Astrocyte (in vitro differentiated cells and primary cell): ENCODE data around the gene FBN3. TPM values are rescaled to one million over a fixed set of nuclear protein-coding genes. Genes with fewer than 3 reads are reported as not detected.

Source experiments
- DNase-seq: peaks from one replicate; pipeline ENCODE4 v3.0.0-alpha.2; 2010; ENCODE audit warnings: low read depth
- FAIRE-seq: peaks from 2 replicates; lab custom pipeline; 2011; peaks lifted over from hg19 to GRCh38; lab: Jason Lieb, UNC
- H2AFZ ChIP-seq: 2 replicates; pipeline ENCODE4 v1.6.0; 2012; ENCODE audit warnings: low read depth, low read length, inconsistent platforms
- H3K27ac ChIP-seq: 2 replicates; pipeline ENCODE4 v1.5.1; 2011; ENCODE audit warnings: low read depth, low read length, inconsistent platforms
- H3K27me3 ChIP-seq: 2 replicates; pipeline ENCODE4 v1.6.0; 2011; ENCODE audit warnings: low read length, inconsistent platforms; ENCODE audit not compliant: insufficient read depth
- H3K36me3 ChIP-seq: 2 replicates; pipeline ENCODE4 v1.5.1; 2011; ENCODE audit warnings: low read length, inconsistent platforms; ENCODE audit not compliant: insufficient read depth
- H3K4me1 ChIP-seq: 2 replicates; pipeline ENCODE4 v1.5.1; 2011; ENCODE audit warnings: low read length, inconsistent platforms; ENCODE audit not compliant: insufficient read depth
- H3K4me2 ChIP-seq: 2 replicates; pipeline ENCODE4 v1.6.0; 2012; ENCODE audit warnings: low read length, inconsistent platforms
- H3K4me3 ChIP-seq: 2 replicates; pipeline ENCODE4 v1.5.1; 2011; ENCODE audit warnings: low read depth, mild to moderate bottlenecking, low read length, inconsistent platforms; ENCODE audit not compliant: insufficient read depth
- H3K79me2 ChIP-seq: 2 replicates; pipeline ENCODE4 v1.6.0; 2012; ENCODE audit warnings: mild to moderate bottlenecking, low read length, inconsistent platforms; ENCODE audit not compliant: insufficient read depth
- H3K9ac ChIP-seq: 2 replicates; pipeline ENCODE4 v1.6.0; 2012; ENCODE audit warnings: mild to moderate bottlenecking, low read length, inconsistent platforms
- H3K9me3 ChIP-seq: 2 replicates; pipeline ENCODE4 v1.5.1; 2012; ENCODE audit warnings: low read depth, mild to moderate bottlenecking, low read length, inconsistent platforms; ENCODE audit not compliant: insufficient read depth
- H4K20me1 ChIP-seq: 2 replicates; pipeline ENCODE4 v1.6.0; 2012; ENCODE audit warnings: low read length, inconsistent platforms; ENCODE audit not compliant: insufficient read depth
- H3K27ac Mint-ChIP-seq: one replicate; pipeline ENCODE4 v1.8.0; 2021; ENCODE audit warnings: mild to moderate bottlenecking, mixed read lengths; ENCODE audit not compliant: unreplicated experiment
- H3K27me3 Mint-ChIP-seq: one replicate; pipeline ENCODE4 v1.8.0; 2021; ENCODE audit warnings: low read depth, mixed read lengths; ENCODE audit not compliant: unreplicated experiment
- H3K36me3 Mint-ChIP-seq: one replicate; pipeline ENCODE4 v1.8.0; 2021; ENCODE audit warnings: low read depth, mixed read lengths; ENCODE audit not compliant: unreplicated experiment
- H3K4me1 Mint-ChIP-seq: one replicate; pipeline ENCODE4 v1.8.0; 2021; ENCODE audit warnings: low read depth, mixed read lengths; ENCODE audit not compliant: unreplicated experiment
- H3K4me3 Mint-ChIP-seq: one replicate; pipeline ENCODE4 v1.8.0; 2021; ENCODE audit warnings: mild to moderate bottlenecking, moderate library complexity, mixed read lengths; ENCODE audit not compliant: unreplicated experiment
- H3K9me3 Mint-ChIP-seq: one replicate; pipeline ENCODE4 v1.8.0; 2021; ENCODE audit warnings: mild to moderate bottlenecking, mixed read lengths; ENCODE audit not compliant: unreplicated experiment
- EZH2 ChIP-seq: IDR thresholded peaks from 2 replicates; pipeline ENCODE4 v1.6.1; 2012; ENCODE audit warnings: mild to moderate bottlenecking, low read length, inconsistent platforms; ENCODE audit not compliant: insufficient read depth
- total RNA-seq: library from RNA; stranded (reverse); gene quantifications from 2 replicates; pipeline ENCODE4 v1.2.1, GENCODE V29; 2021
- TF ChIP-seq, protein P1 (sequence below): IDR thresholded peaks from 2 replicates; pipeline ENCODE4 v1.5.1; 2011; ENCODE audit warnings: low read depth, mild to moderate bottlenecking, inconsistent platforms, low read length, moderate library complexity; ENCODE audit not compliant: insufficient read depth

FBN3 gene
- total RNA-seq, 1 donor from 2014 or later, result 1.00 TPM

GRCh38 chr19:8045872-8046568 is 103.4 kb downstream of the FBN3 start:
- no peaks in the 10 kb centered on the region for H3K79me2 ChIP-seq
- H3K36me3 ChIP-seq, result no peaks in the 10 kb centered on the region
- H3K27me3 ChIP-seq, result peaks cover 2% of the 10 kb centered on the region
- H3K4me1 ChIP-seq, result no peaks in the 10 kb centered on the region
- H3K9ac ChIP-seq, result no peak overlapping the region
- Mint-ChIP-seq H3K4me1 (no peaks in the 10 kb centered on the region), H3K27ac (no peak overlapping the region), H3K4me3 (no peak overlapping the region), H3K27me3 (peaks cover 17% of the 10 kb centered on the region), H3K9me3 (no peaks in the 10 kb centered on the region), H3K36me3 (no peaks in the 10 kb centered on the region)
- no peaks in the 10 kb centered on the region for H3K9me3 ChIP-seq
- H4K20me1 ChIP-seq, result no peaks in the 10 kb centered on the region
- H2AFZ ChIP-seq, result no peak overlapping the region
- no peak overlapping the region for H3K27ac ChIP-seq
- no peak for TF ChIP-seq EZH2
- TF ChIP-seq, protein P1, sequence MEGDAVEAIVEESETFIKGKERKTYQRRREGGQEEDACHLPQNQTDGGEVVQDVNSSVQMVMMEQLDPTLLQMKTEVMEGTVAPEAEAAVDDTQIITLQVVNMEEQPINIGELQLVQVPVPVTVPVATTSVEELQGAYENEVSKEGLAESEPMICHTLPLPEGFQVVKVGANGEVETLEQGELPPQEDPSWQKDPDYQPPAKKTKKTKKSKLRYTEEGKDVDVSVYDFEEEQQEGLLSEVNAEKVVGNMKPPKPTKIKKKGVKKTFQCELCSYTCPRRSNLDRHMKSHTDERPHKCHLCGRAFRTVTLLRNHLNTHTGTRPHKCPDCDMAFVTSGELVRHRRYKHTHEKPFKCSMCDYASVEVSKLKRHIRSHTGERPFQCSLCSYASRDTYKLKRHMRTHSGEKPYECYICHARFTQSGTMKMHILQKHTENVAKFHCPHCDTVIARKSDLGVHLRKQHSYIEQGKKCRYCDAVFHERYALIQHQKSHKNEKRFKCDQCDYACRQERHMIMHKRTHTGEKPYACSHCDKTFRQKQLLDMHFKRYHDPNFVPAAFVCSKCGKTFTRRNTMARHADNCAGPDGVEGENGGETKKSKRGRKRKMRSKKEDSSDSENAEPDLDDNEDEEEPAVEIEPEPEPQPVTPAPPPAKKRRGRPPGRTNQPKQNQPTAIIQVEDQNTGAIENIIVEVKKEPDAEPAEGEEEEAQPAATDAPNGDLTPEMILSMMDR, result no peak
- FAIRE-seq (no peak), DNase-seq (no peak)
- H3K4me2 ChIP-seq, result no peak overlapping the region
- no peak overlapping the region for H3K4me3 ChIP-seq

DNA sequence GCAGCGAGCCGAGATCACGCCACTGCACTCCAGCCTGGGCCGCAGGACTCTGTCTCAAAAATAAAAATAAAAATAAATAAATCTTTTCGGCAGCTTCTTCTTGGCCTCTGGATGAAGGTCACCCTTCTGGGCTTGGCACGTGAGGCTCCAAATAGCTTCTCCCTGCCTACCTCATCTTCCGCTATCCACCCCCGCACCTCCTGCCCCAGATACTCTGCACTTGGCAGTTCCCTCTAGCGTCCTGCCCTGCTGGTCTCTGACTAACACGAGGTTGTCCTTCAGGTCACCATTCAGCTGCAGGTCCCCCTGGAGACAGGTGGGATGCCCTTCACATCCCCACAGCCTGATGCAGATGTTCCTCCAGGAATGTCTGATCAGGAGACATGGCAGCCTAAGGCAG is 105.4 kb downstream of the FBN3 start:
- Histone ChIP-seq H4K20me1 (no peaks in the 10 kb centered on the region), H3K9me3 (no peaks in the 10 kb centered on the region), H3K27me3 (no peaks in the 10 kb centered on the region), H3K9ac (no peak overlapping the region), H3K27ac (no peak overlapping the region), H3K36me3 (no peaks in the 10 kb centered on the region), H3K4me3 (no peak overlapping the region), H3K79me2 (no peaks in the 10 kb centered on the region), H2AFZ (no peak overlapping the region), H3K4me2 (no peak overlapping the region), H3K4me1 (no peaks in the 10 kb centered on the region)
- Mint-ChIP-seq H3K4me1 (no peaks in the 10 kb centered on the region), H3K36me3 (no peaks in the 10 kb centered on the region), H3K9me3 (no peaks in the 10 kb centered on the region), H3K27me3 (peaks cover 9% of the 10 kb centered on the region), H3K27ac (no peak overlapping the region), H3K4me3 (no peak overlapping the region)
- FAIRE-seq, result no peak
- TF ChIP-seq EZH2, result no peak
- TF ChIP-seq, protein P1, result no peak
- DNase-seq, result no peak

- Mint-ChIP-seq H3K36me3 (no peaks in the 10 kb centered on the region), H3K4me3 (no peak overlapping the region), H3K27ac (no peak overlapping the region), H3K4me1 (no peaks in the 10 kb centered on the region), H3K9me3 (no peaks in the 10 kb centered on the region), H3K27me3 (peaks cover 9% of the 10 kb centered on the region)
- no peak overlapping the region for H3K27ac ChIP-seq
- no peak for DNase-seq
- no peaks in the 10 kb centered on the region for H3K36me3 ChIP-seq
- H2AFZ ChIP-seq, result no peak overlapping the region
- FAIRE-seq, result no peak
- H3K4me3 ChIP-seq, result no peak overlapping the region
- H3K9ac ChIP-seq, result no peak overlapping the region
- H3K79me2 ChIP-seq, result no peaks in the 10 kb centered on the region
- no peak overlapping the region for H3K4me2 ChIP-seq
- TF ChIP-seq, protein P1, result no peak
- no peak for TF ChIP-seq EZH2
- no peaks in the 10 kb centered on the region for H3K9me3 ChIP-seq
- H3K4me1 ChIP-seq, result no peaks in the 10 kb centered on the region
- no peaks in the 10 kb centered on the region for H3K27me3 ChIP-seq
- H4K20me1 ChIP-seq, result no peaks in the 10 kb centered on the region
These were observed 106.5 kb downstream of the FBN3 start for GRCh38 chr19:8042900-8043299.
